GM19025 (cell line): Measurements from ENCODE around the gene GCNT2.
"Not testable (repeated sequence)": the region's sequence is repeated elsewhere in the genome, so short reads cannot be mapped to it uniquely, and the experiment has no call there.

Source experiments
- ATAC-seq: cut with Tn5 transposase; IDR thresholded peaks from one replicate; pipeline ENCODE4 v1.9.1; 2021; ENCODE audit warnings: mild to moderate bottlenecking, low read depth, moderate library complexity; ENCODE audit not compliant: unreplicated experiment

Gene GCNT2

GRCh38 chr6:10599046-10599445, 77.9 kb downstream of the GCNT2 start:
- no peak for ATAC-seq

- not testable (repeated sequence) for ATAC-seq
Measured at GRCh38 chr6:10600681-10601080, 79.5 kb downstream of the GCNT2 start.

- ATAC-seq = no peak
Measured at GRCh38 chr6:10603219-10603618, 82.1 kb downstream of the GCNT2 start.

- no peak for ATAC-seq
Measured at GRCh38 chr6:10609038-10609437, 87.9 kb downstream of the GCNT2 start.

- ATAC-seq = no peak
Measured at GRCh38 chr6:10610289-10610688, 89.1 kb downstream of the GCNT2 start.

GRCh38 chr6:10612161-10612560, 91.0 kb downstream of the GCNT2 start:
- no peak for ATAC-seq

GRCh38 chr6:10613077-10613476, 91.9 kb downstream of the GCNT2 start:
- no peak for ATAC-seq

GRCh38 chr6:10613723-10614122, 92.6 kb downstream of the GCNT2 start:
- no peak for ATAC-seq

GRCh38 chr6:10615675-10616074, 94.5 kb downstream of the GCNT2 start:
- no peak for ATAC-seq

- not testable (repeated sequence) for ATAC-seq
Measured at GRCh38 chr6:10616266-10616665, 95.1 kb downstream of the GCNT2 start.

- ATAC-seq = no peak
Measured at GRCh38 chr6:10617008-10617696, 96.0 kb downstream of the GCNT2 start.

- ATAC-seq = no peak
Measured at GRCh38 chr6:10618409-10618808, 97.3 kb downstream of the GCNT2 start.

GRCh38 chr6:10621213-10621612, 100.1 kb downstream of the GCNT2 start:
- ATAC-seq = no peak

GRCh38 chr6:10621847-10622246, 100.7 kb downstream of the GCNT2 start:
- no peak for ATAC-seq

GRCh38 chr6:10624836-10625235, 103.7 kb downstream of the GCNT2 start:
- no peak for ATAC-seq

- no peak for ATAC-seq
Measured at GRCh38 chr6:10626154-10626741, 105.1 kb downstream of the GCNT2 start.

- no peak for ATAC-seq
Measured at GRCh38 chr6:10627800-10628199, 106.6 kb downstream of the GCNT2 start.

GRCh38 chr6:10630178-10630577, 109.0 kb downstream of the GCNT2 start:
- no peak for ATAC-seq

- no peak for ATAC-seq
Measured at GRCh38 chr6:10633216-10633615, 112.1 kb downstream of the GCNT2 start.

- ATAC-seq = no peak
Measured at GRCh38 chr6:10640412-10640811, 119.3 kb downstream of the GCNT2 start.

GRCh38 chr6:10641528-10641927, 120.4 kb downstream of the GCNT2 start:
- ATAC-seq = no peak

GRCh38 chr6:10643201-10643651, 122.1 kb downstream of the GCNT2 start:
- ATAC-seq = no peak
